ENCODE results near the gene TRIO. TPM values are rescaled to one million over a fixed set of nuclear protein-coding genes. Genes with fewer than 3 reads are reported as not detected.

Gene TRIO
- total and polyA plus RNA-seq, 2 donors (not counting 1 experiment from before 2014, with no cell fraction given): 134 to 281 TPM

GRCh38 chr5:14373685-14374084, 230.5 kb downstream of the TRIO start:
- H3K4me3 ChIP-seq (replicated peaks in 1 of 4; ENCODE audit: control extremely low read depth in 1 of 4, insufficient read depth in 1 of 4, low read depth in 3 of 4, low read length in 4 of 4): no peak overlapping the region
- no peak overlapping the region for H3K9ac ChIP-seq (ENCODE audit: insufficient read depth, low read length)
- no peak for DNase-seq (ENCODE audit: low read depth in 2 of 2)
- H3K4me2 ChIP-seq (ENCODE audit: extremely low read depth, insufficient read depth, low read length): no peak overlapping the region
- H3K79me2 ChIP-seq (ENCODE audit: control insufficient read depth, insufficient read depth, low read length): peaks cover 19% of the 10 kb centered on the region
- peaks cover 29% of the 10 kb centered on the region for H3K36me3 ChIP-seq (ENCODE audit: control insufficient read depth, insufficient read depth, low read length)
- H3K27ac ChIP-seq (ENCODE audit: insufficient read depth, low read length): no peak overlapping the region
- no peaks in the 10 kb centered on the region for H3K27me3 ChIP-seq (ENCODE audit: control insufficient read depth, insufficient read depth, low read length)
- TF ChIP-seq CTCF (conservative IDR thresholded peaks at IDR 0.05 in 1 of 2, IDR thresholded peaks at IDR 0.05 in 1 of 2; ENCODE audit: low read depth in 1 of 2, low read length in 2 of 2) (no peak), EZH2 (IDR thresholded peaks at IDR 0.05; ENCODE audit: low read length, missing control alignments) (no peak)
- H4K20me1 ChIP-seq (ENCODE audit: control insufficient read depth, extremely low read depth, insufficient read depth, low read length): no peaks in the 10 kb centered on the region
- H3K4me1 ChIP-seq (ENCODE audit: control insufficient read depth, extremely low read depth, insufficient read depth, low read length): no peaks in the 10 kb centered on the region
- H3K9me3 ChIP-seq (ENCODE audit: control insufficient read depth, insufficient read depth, low read depth, low read length): no peaks in the 10 kb centered on the region
- H2AFZ ChIP-seq (ENCODE audit: low read length): no peak overlapping the region

- Histone ChIP-seq H3K79me2 (ENCODE audit: control insufficient read depth, insufficient read depth, low read length) (peaks cover 18% of the 10 kb centered on the region), H3K9me3 (ENCODE audit: control insufficient read depth, insufficient read depth, low read depth, low read length) (no peaks in the 10 kb centered on the region), H3K4me2 (ENCODE audit: extremely low read depth, insufficient read depth, low read length) (no peak overlapping the region), H4K20me1 (ENCODE audit: control insufficient read depth, extremely low read depth, insufficient read depth, low read length) (no peaks in the 10 kb centered on the region), H3K36me3 (ENCODE audit: control insufficient read depth, insufficient read depth, low read length) (peaks cover 30% of the 10 kb centered on the region), H3K27ac (ENCODE audit: insufficient read depth, low read length) (no peak overlapping the region), H3K27me3 (ENCODE audit: control insufficient read depth, insufficient read depth, low read length) (no peaks in the 10 kb centered on the region), H3K9ac (ENCODE audit: insufficient read depth, low read length) (no peak overlapping the region), H3K4me1 (ENCODE audit: control insufficient read depth, extremely low read depth, insufficient read depth, low read length) (no peaks in the 10 kb centered on the region), H2AFZ (ENCODE audit: low read length) (no peak overlapping the region), H3K4me3 (replicated peaks in 1 of 4; ENCODE audit: control extremely low read depth in 1 of 4, insufficient read depth in 1 of 4, low read depth in 3 of 4, low read length in 4 of 4) (no peak overlapping the region)
- no peak for DNase-seq (ENCODE audit: low read depth in 2 of 2)
- TF ChIP-seq CTCF (conservative IDR thresholded peaks at IDR 0.05 in 1 of 2, IDR thresholded peaks at IDR 0.05 in 1 of 2; ENCODE audit: low read depth in 1 of 2, low read length in 2 of 2) (no peak), EZH2 (IDR thresholded peaks at IDR 0.05; ENCODE audit: low read length, missing control alignments) (no peak)
Measured at GRCh38 chr5:14374100-14374499, 231.0 kb downstream of the TRIO start.

GRCh38 chr5:14376789-14377188, 233.6 kb downstream of the TRIO start:
- no peak for DNase-seq (ENCODE audit: low read depth in 2 of 2)
- H3K4me1 ChIP-seq (ENCODE audit: control insufficient read depth, extremely low read depth, insufficient read depth, low read length): no peaks in the 10 kb centered on the region
- H3K27ac ChIP-seq (ENCODE audit: insufficient read depth, low read length): no peak overlapping the region
- no peak overlapping the region for H2AFZ ChIP-seq (ENCODE audit: low read length)
- H3K9me3 ChIP-seq (ENCODE audit: control insufficient read depth, insufficient read depth, low read depth, low read length): no peaks in the 10 kb centered on the region
- H3K9ac ChIP-seq (ENCODE audit: insufficient read depth, low read length): no peak overlapping the region
- H3K36me3 ChIP-seq (ENCODE audit: control insufficient read depth, insufficient read depth, low read length): peaks cover 34% of the 10 kb centered on the region
- H3K4me2 ChIP-seq (ENCODE audit: extremely low read depth, insufficient read depth, low read length): no peak overlapping the region
- no peaks in the 10 kb centered on the region for H4K20me1 ChIP-seq (ENCODE audit: control insufficient read depth, extremely low read depth, insufficient read depth, low read length)
- H3K79me2 ChIP-seq (ENCODE audit: control insufficient read depth, insufficient read depth, low read length): peaks cover 16% of the 10 kb centered on the region
- no peaks in the 10 kb centered on the region for H3K27me3 ChIP-seq (ENCODE audit: control insufficient read depth, insufficient read depth, low read length)
- no peak for TF ChIP-seq EZH2 (IDR thresholded peaks at IDR 0.05; ENCODE audit: low read length, missing control alignments)
- no peak for TF ChIP-seq CTCF (conservative IDR thresholded peaks at IDR 0.05 in 1 of 2, IDR thresholded peaks at IDR 0.05 in 1 of 2; ENCODE audit: low read depth in 1 of 2, low read length in 2 of 2)
- H3K4me3 ChIP-seq (replicated peaks in 1 of 4; ENCODE audit: control extremely low read depth in 1 of 4, insufficient read depth in 1 of 4, low read depth in 3 of 4, low read length in 4 of 4): no peak overlapping the region
